Hepatocyte (in vitro differentiated cells): ENCODE results near the gene ST6GAL1. TPM values are rescaled to one million over a fixed set of nuclear protein-coding genes. Genes with fewer than 3 reads are reported as not detected.

Source experiments
- DNase-seq: peaks from one replicate; pipeline ENCODE4 v3.0.0-alpha.2; 2016; ENCODE audit warnings: low spot score
- H2AFZ ChIP-seq: fragments of 200-600 bp; sonication (generic); 2 replicates; pipeline ENCODE4 v1.6.0; 2016; ENCODE audit warnings: antibody characterized with exemption, mild to moderate bottlenecking
- H3K27ac ChIP-seq: fragments of 200-600 bp; sonication (generic); 2 replicates; pipeline ENCODE4 v1.5.1; 2016; ENCODE audit warnings: mild to moderate bottlenecking
- H3K27me3 ChIP-seq: fragments of 200-600 bp; sonication (generic); 2 replicates; pipeline ENCODE4 v1.6.1; 2016
- H3K36me3 ChIP-seq: fragments of 200-600 bp; sonication (generic); replicated peaks from 2 replicates; pipeline ENCODE4 v1.5.1; 2016; ENCODE audit warnings: low read depth; ENCODE audit not compliant: insufficient read depth
- H3K4me1 ChIP-seq: fragments of 200-600 bp; sonication (generic); 2 replicates; pipeline ENCODE4 v1.5.1; 2016; ENCODE audit warnings: mild to moderate bottlenecking, moderate library complexity; ENCODE audit not compliant: insufficient read depth
- H3K4me2 ChIP-seq: fragments of 200-600 bp; sonication (generic); 2 replicates; pipeline ENCODE4 v1.6.0; 2016
- H3K4me3 ChIP-seq: fragments of 200-600 bp; sonication (generic); 2 replicates; pipeline ENCODE4 v1.5.1; 2016; ENCODE audit warnings: mild to moderate bottlenecking
- H3K79me2 ChIP-seq: fragments of 200-600 bp; sonication (generic); 2 replicates; pipeline ENCODE4 v1.6.0; 2017; ENCODE audit warnings: mild to moderate bottlenecking
- H3K9me2 ChIP-seq: fragments of 200-600 bp; sonication (generic); replicated peaks from 2 replicates; pipeline ENCODE4 v1.6.0; 2017; ENCODE audit warnings: mild to moderate bottlenecking; ENCODE audit not compliant: insufficient read depth
- H3K9me3 ChIP-seq: fragments of 200-600 bp; sonication (generic); 2 replicates; pipeline ENCODE4 v1.5.1; 2016; ENCODE audit warnings: low read depth, mild to moderate bottlenecking
- H4K20me1 ChIP-seq: fragments of 200-600 bp; sonication (generic); 2 replicates; pipeline ENCODE4 v1.6.0; 2016; ENCODE audit warnings: mild to moderate bottlenecking; ENCODE audit not compliant: insufficient read depth, poor library complexity, severe bottlenecking
- EZH2 ChIP-seq: fragments of 200-600 bp; sonication (generic); IDR thresholded peaks from 2 replicates; pipeline ENCODE4 v1.6.1; 2016; ENCODE audit warnings: antibody characterized with exemption, mild to moderate bottlenecking, borderline replicate concordance
- EZH2phosphoT487 ChIP-seq: fragments of 200-600 bp; sonication (generic); IDR thresholded peaks from one replicate; pipeline ENCODE4 v1.6.1; 2018; ENCODE audit warnings: antibody characterized with exemption, mild to moderate bottlenecking, low read depth, moderate library complexity; ENCODE audit not compliant: unreplicated experiment, severe bottlenecking
- WGBS: methylation state at CpG from one replicate; pipeline ENCODE4 v1.1.6; 2016; ENCODE audit warnings: low lambda C conversion rate; ENCODE audit errors: missing lambda C conversion rate; 5-methylcytosine and 5-hydroxymethylcytosine counted together
- polyA plus RNA-seq: library from polyadenylated mRNA; unstranded; fragments of >200 nt; fragmentation: Nextera tagmentation; extraction: Ambion mirVana; gene quantifications from 2 replicates; pipeline ENCODE4 v1.2.1, GENCODE V29; 2016
- total RNA-seq: library from RNA; depleted of rRNA; stranded (reverse); fragments of >200 nt; gene quantifications from 2 replicates; pipeline ENCODE4 v1.2.3, GENCODE V29; 2014
- TF ChIP-seq, protein P1 (sequence below): fragments of 200-600 bp; sonication (generic); IDR thresholded peaks from 2 replicates; pipeline ENCODE4 v1.5.1; 2016; ENCODE audit warnings: antibody characterized with exemption, mild to moderate bottlenecking; ENCODE audit not compliant: poor library complexity

ST6GAL1 gene
- total and polyA plus RNA-seq, 2 experiments from 2014 or later = 57.5 to 109 TPM

DNA sequence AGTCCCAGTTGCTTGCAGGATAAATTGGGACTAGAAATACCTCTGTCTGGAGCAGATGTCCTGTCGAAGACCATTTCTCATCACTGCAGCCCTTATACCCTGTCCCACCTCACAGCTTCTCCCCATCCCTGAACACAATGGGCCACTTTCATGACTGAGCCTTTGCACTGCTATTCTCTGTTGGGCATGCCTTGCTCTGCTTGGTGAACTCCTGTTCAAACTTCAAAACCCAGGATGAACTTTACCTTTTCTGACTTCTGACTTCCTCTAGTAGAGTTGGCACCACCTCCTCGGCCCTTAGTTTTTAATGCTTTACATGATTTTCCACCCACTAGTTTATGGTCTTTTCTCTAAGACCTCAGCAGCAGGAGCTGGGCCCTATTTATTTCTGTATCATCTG, 48.4 kb downstream of the ST6GAL1 start:
- Histone ChIP-seq H3K9me3 (no peaks in the 10 kb centered on the region), H3K4me1 (peaks cover 3% of the 10 kb centered on the region), H3K4me2 (no peak overlapping the region), H3K9me2 (no peaks in the 10 kb centered on the region), H3K27ac (no peak overlapping the region), H4K20me1 (no peaks in the 10 kb centered on the region), H3K27me3 (no peaks in the 10 kb centered on the region), H3K79me2 (no peaks in the 10 kb centered on the region), H2AFZ (no peak overlapping the region), H3K36me3 (no peaks in the 10 kb centered on the region), H3K4me3 (no peak overlapping the region)
- no peak for TF ChIP-seq EZH2
- no peak for TF ChIP-seq EZH2phosphoT487
- TF ChIP-seq, protein P1, sequence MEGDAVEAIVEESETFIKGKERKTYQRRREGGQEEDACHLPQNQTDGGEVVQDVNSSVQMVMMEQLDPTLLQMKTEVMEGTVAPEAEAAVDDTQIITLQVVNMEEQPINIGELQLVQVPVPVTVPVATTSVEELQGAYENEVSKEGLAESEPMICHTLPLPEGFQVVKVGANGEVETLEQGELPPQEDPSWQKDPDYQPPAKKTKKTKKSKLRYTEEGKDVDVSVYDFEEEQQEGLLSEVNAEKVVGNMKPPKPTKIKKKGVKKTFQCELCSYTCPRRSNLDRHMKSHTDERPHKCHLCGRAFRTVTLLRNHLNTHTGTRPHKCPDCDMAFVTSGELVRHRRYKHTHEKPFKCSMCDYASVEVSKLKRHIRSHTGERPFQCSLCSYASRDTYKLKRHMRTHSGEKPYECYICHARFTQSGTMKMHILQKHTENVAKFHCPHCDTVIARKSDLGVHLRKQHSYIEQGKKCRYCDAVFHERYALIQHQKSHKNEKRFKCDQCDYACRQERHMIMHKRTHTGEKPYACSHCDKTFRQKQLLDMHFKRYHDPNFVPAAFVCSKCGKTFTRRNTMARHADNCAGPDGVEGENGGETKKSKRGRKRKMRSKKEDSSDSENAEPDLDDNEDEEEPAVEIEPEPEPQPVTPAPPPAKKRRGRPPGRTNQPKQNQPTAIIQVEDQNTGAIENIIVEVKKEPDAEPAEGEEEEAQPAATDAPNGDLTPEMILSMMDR = no peak
- WGBS = 97% methylated on average over 2 of the region's 2 CpGs
- no peak for DNase-seq

GRCh38 chr3:186979852-186980251, 49.5 kb downstream of the ST6GAL1 start:
- no peaks in the 10 kb centered on the region for H3K36me3 ChIP-seq
- no peak overlapping the region for H2AFZ ChIP-seq
- DNase-seq = no peak
- H3K9me2 ChIP-seq = no peaks in the 10 kb centered on the region
- no peaks in the 10 kb centered on the region for H4K20me1 ChIP-seq
- H3K79me2 ChIP-seq = no peaks in the 10 kb centered on the region
- H3K9me3 ChIP-seq = no peaks in the 10 kb centered on the region
- H3K4me3 ChIP-seq = no peak overlapping the region
- peaks cover 3% of the 10 kb centered on the region for H3K4me1 ChIP-seq
- no peak overlapping the region for H3K27ac ChIP-seq
- 85% methylated on average over 3 of the region's 3 CpGs for WGBS
- TF ChIP-seq EZH2phosphoT487 = no peak
- TF ChIP-seq EZH2 = no peak
- TF ChIP-seq, protein P1 = no peak
- H3K27me3 ChIP-seq = no peaks in the 10 kb centered on the region
- no peak overlapping the region for H3K4me2 ChIP-seq

DNA sequence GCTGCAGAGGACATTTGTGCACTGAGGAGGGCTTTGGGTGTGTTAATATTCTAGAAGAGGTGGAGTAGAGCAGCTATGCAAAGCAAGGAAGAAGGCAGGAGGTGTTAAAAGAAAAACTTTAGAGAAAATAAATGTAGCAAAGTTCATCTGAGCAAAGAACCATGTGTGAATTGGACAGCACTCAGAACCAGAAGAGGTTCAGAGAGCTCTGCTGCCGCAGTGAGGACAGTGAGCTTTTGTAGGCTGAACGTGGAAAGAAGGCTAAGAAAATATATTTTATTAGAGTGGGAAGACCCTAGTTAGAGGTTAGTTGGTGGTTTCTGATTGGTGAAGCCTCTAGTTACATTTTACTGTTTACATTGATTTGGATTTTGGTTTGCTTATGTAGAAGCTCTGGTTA, 50.7 kb downstream of the ST6GAL1 start:
- H3K9me3 ChIP-seq = no peaks in the 10 kb centered on the region
- TF ChIP-seq, protein P1 = no peak
- TF ChIP-seq EZH2 (no peak), EZH2phosphoT487 (no peak)
- WGBS = 91% methylated on average over 2 of the region's 2 CpGs
- no peaks in the 10 kb centered on the region for H3K36me3 ChIP-seq
- H3K4me2 ChIP-seq = no peak overlapping the region
- H3K9me2 ChIP-seq = no peaks in the 10 kb centered on the region
- H3K4me3 ChIP-seq = no peak overlapping the region
- no peaks in the 10 kb centered on the region for H3K27me3 ChIP-seq
- DNase-seq = no peak
- H3K79me2 ChIP-seq = no peaks in the 10 kb centered on the region
- H2AFZ ChIP-seq = no peak overlapping the region
- peaks cover 3% of the 10 kb centered on the region for H3K4me1 ChIP-seq
- no peaks in the 10 kb centered on the region for H4K20me1 ChIP-seq
- no peak overlapping the region for H3K27ac ChIP-seq

DNA sequence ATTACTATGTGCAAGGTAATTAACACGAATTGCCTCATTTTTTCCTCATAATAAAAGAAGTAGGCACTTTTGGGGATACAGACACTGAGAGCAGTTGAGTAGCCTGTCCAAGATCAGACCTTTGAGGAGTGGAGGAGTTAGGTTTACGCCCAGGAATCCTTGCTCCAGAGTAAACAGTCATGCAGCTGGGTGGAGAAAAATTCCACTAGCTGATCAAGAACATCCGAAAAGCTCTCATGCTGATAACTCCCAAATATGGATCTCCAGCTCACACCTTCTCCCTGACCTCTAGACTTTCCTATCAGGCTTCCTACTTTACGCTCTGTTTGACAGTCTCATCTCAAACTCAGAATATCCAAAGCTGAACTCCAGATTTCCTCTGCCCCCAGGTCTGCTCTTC, 53.3 kb downstream of the ST6GAL1 start:
- no peaks in the 10 kb centered on the region for H3K79me2 ChIP-seq
- no peaks in the 10 kb centered on the region for H3K4me1 ChIP-seq
- H3K9me3 ChIP-seq = no peaks in the 10 kb centered on the region
- no peaks in the 10 kb centered on the region for H3K36me3 ChIP-seq
- no peak overlapping the region for H3K4me3 ChIP-seq
- H3K27me3 ChIP-seq = no peaks in the 10 kb centered on the region
- no peak overlapping the region for H2AFZ ChIP-seq
- peak overlapping the region; percentile 36 for H3K27ac ChIP-seq
- H3K4me2 ChIP-seq = no peak overlapping the region
- no peaks in the 10 kb centered on the region for H4K20me1 ChIP-seq
- TF ChIP-seq, protein P1 = no peak
- H3K9me2 ChIP-seq = no peaks in the 10 kb centered on the region
- WGBS = 62% methylated on average over 4 of the region's 4 CpGs
- peak; percentile 21 for DNase-seq
